Measurements from ENCODE around the gene PTPRT.

The PTPRT gene

GRCh38 chr20:42093542-42094440 is 1095.9 kb downstream of the PTPRT start:
- H3K9ac ChIP-seq (ENCODE audit: insufficient read length) = no peak overlapping the region
- DNase-seq (ENCODE audit: low read depth, low spot score) = no peak

GRCh38 chr20:42093041-42093440 is 1096.7 kb downstream of the PTPRT start:
- TF ChIP-seq POLR2AphosphoS5 (IDR thresholded peaks at IDR 0.05; ENCODE audit: borderline replicate concordance, low read depth, low read length) = no peak
- TF ChIP-seq EZH2 (IDR thresholded peaks at IDR 0.05) = no peak
- no peak for TF ChIP-seq FOXP2 (optimal IDR thresholded peaks at IDR 0.05; ENCODE audit: control extremely low read depth, extremely low read length, insufficient read depth)
- no peak overlapping the region for H3K4me3 ChIP-seq
- no peaks in the 10 kb centered on the region for H3K9me3 ChIP-seq (ENCODE audit: low read depth, low read length)
- no peaks in the 10 kb centered on the region for H3K36me3 ChIP-seq (ENCODE audit: insufficient read depth, low read length)
- DNase-seq (ENCODE audit: low read depth, low spot score) = no peak
- no peak overlapping the region for H3K9ac ChIP-seq (ENCODE audit: insufficient read length)
- no peak overlapping the region for H3K27ac ChIP-seq

More at GRCh38 chr20:42093542-42094440, 1095.9 kb downstream of the PTPRT start:
- no peaks in the 10 kb centered on the region for H3K9me3 ChIP-seq (ENCODE audit: low read depth, low read length)
- H3K4me3 ChIP-seq = no peak overlapping the region
- no peak for TF ChIP-seq EZH2 (IDR thresholded peaks at IDR 0.05)
- TF ChIP-seq POLR2AphosphoS5 (IDR thresholded peaks at IDR 0.05; ENCODE audit: borderline replicate concordance, low read depth, low read length) = no peak
- no peak for TF ChIP-seq FOXP2 (optimal IDR thresholded peaks at IDR 0.05; ENCODE audit: control extremely low read depth, extremely low read length, insufficient read depth)
- H3K27ac ChIP-seq = no peak overlapping the region
- no peaks in the 10 kb centered on the region for H3K36me3 ChIP-seq (ENCODE audit: insufficient read depth, low read length)

- no peak for DNase-seq (ENCODE audit: low read depth, low spot score)
- Histone ChIP-seq H3K27ac (no peak overlapping the region), H3K36me3 (ENCODE audit: insufficient read depth, low read length) (no peaks in the 10 kb centered on the region), H3K9me3 (ENCODE audit: low read depth, low read length) (no peaks in the 10 kb centered on the region), H3K9ac (ENCODE audit: insufficient read length) (no peak overlapping the region), H3K4me3 (no peak overlapping the region)
- TF ChIP-seq EZH2 (IDR thresholded peaks at IDR 0.05) = no peak
- no peak for TF ChIP-seq FOXP2 (optimal IDR thresholded peaks at IDR 0.05; ENCODE audit: control extremely low read depth, extremely low read length, insufficient read depth)
- TF ChIP-seq POLR2AphosphoS5 (IDR thresholded peaks at IDR 0.05; ENCODE audit: borderline replicate concordance, low read depth, low read length) = no peak
Observed at GRCh38 chr20:42085366-42085765, 1104.3 kb downstream of the PTPRT start.

- H3K27ac ChIP-seq = no peak overlapping the region
- TF ChIP-seq FOXP2 (optimal IDR thresholded peaks at IDR 0.05; ENCODE audit: control extremely low read depth, extremely low read length, insufficient read depth) = no peak
- TF ChIP-seq EZH2 (IDR thresholded peaks at IDR 0.05) = no peak
- TF ChIP-seq POLR2AphosphoS5 (IDR thresholded peaks at IDR 0.05; ENCODE audit: borderline replicate concordance, low read depth, low read length) = no peak
- H3K9me3 ChIP-seq (ENCODE audit: low read depth, low read length) = no peaks in the 10 kb centered on the region
- H3K36me3 ChIP-seq (ENCODE audit: insufficient read depth, low read length) = no peaks in the 10 kb centered on the region
- H3K9ac ChIP-seq (ENCODE audit: insufficient read length) = no peak overlapping the region
- H3K4me3 ChIP-seq = no peak overlapping the region
- DNase-seq (ENCODE audit: low read depth, low spot score) = no peak
Observed at GRCh38 chr20:42083280-42083679, 1106.4 kb downstream of the PTPRT start.

DNA sequence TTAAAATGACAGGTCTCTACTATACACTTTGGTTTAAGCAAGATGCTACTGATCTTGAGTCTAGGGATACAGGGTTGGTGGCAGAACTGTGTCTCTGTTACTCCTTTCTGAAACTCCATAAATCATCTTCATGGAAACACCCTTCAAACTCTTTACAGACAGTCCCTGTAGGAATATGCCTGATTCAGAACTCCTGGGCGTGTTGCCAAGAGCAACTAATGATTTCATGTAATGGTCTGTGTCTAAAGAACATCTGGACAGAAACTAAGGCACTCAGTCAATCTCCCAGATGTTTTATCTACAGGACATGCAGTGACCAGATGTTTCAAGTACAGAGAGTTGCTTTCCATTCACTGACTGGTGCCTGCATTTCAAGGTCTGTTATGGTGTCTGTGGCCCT is 1107.1 kb downstream of the PTPRT start:
- no peaks in the 10 kb centered on the region for H3K36me3 ChIP-seq (ENCODE audit: insufficient read depth, low read length)
- H3K9me3 ChIP-seq (ENCODE audit: low read depth, low read length) = no peaks in the 10 kb centered on the region
- no peak overlapping the region for H3K4me3 ChIP-seq
- no peak overlapping the region for H3K9ac ChIP-seq (ENCODE audit: insufficient read length)
- DNase-seq (ENCODE audit: low read depth, low spot score) = no peak
- TF ChIP-seq FOXP2 (optimal IDR thresholded peaks at IDR 0.05; ENCODE audit: control extremely low read depth, extremely low read length, insufficient read depth) (no peak), EZH2 (IDR thresholded peaks at IDR 0.05) (no peak), POLR2AphosphoS5 (IDR thresholded peaks at IDR 0.05; ENCODE audit: borderline replicate concordance, low read depth, low read length) (no peak)
- H3K27ac ChIP-seq = no peak overlapping the region

GRCh38 chr20:42080956-42081355 is 1108.8 kb downstream of the PTPRT start:
- no peaks in the 10 kb centered on the region for H3K9me3 ChIP-seq (ENCODE audit: low read depth, low read length)
- no peak overlapping the region for H3K27ac ChIP-seq
- no peaks in the 10 kb centered on the region for H3K36me3 ChIP-seq (ENCODE audit: insufficient read depth, low read length)
- TF ChIP-seq EZH2 (IDR thresholded peaks at IDR 0.05) (no peak), FOXP2 (optimal IDR thresholded peaks at IDR 0.05; ENCODE audit: control extremely low read depth, extremely low read length, insufficient read depth) (no peak), POLR2AphosphoS5 (IDR thresholded peaks at IDR 0.05; ENCODE audit: borderline replicate concordance, low read depth, low read length) (no peak)
- H3K9ac ChIP-seq (ENCODE audit: insufficient read length) = no peak overlapping the region
- no peak overlapping the region for H3K4me3 ChIP-seq
- no peak for DNase-seq (ENCODE audit: low read depth, low spot score)

DNA sequence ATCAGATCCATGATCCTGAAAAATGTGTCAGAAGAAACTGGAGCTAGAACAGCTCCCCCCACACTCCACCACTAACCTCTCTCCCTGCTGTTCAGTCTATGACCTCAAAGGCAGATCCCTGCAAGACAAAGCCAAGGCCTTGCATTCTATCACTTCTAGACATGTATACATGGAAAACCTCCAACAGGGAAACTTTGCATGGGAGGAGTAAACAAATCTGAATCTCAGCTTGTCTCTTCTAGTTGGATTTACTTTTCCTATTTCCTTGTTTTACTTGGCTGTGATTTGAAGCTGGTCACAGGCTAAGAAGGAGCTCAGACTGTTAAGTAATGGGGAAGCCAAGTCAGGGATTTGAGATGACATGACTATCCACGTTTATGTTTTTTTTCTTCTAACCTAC is 1114.8 kb downstream of the PTPRT start:
- H3K4me3 ChIP-seq = no peak overlapping the region
- H3K27ac ChIP-seq = no peak overlapping the region
- H3K9me3 ChIP-seq (ENCODE audit: low read depth, low read length) = no peaks in the 10 kb centered on the region
- H3K36me3 ChIP-seq (ENCODE audit: insufficient read depth, low read length) = no peaks in the 10 kb centered on the region
- DNase-seq (ENCODE audit: low read depth, low spot score) = no peak
- H3K9ac ChIP-seq (ENCODE audit: insufficient read length) = no peak overlapping the region
- TF ChIP-seq POLR2AphosphoS5 (IDR thresholded peaks at IDR 0.05; ENCODE audit: borderline replicate concordance, low read depth, low read length) (no peak), FOXP2 (optimal IDR thresholded peaks at IDR 0.05; ENCODE audit: control extremely low read depth, extremely low read length, insufficient read depth) (no peak), EZH2 (IDR thresholded peaks at IDR 0.05) (no peak)

GRCh38 chr20:42067596-42067995 is 1122.1 kb downstream of the PTPRT start:
- Histone ChIP-seq H3K27ac (no peak overlapping the region), H3K9ac (ENCODE audit: insufficient read length) (no peak overlapping the region), H3K36me3 (ENCODE audit: insufficient read depth, low read length) (no peaks in the 10 kb centered on the region), H3K9me3 (ENCODE audit: low read depth, low read length) (no peaks in the 10 kb centered on the region), H3K4me3 (no peak overlapping the region)
- TF ChIP-seq FOXP2 (optimal IDR thresholded peaks at IDR 0.05; ENCODE audit: control extremely low read depth, extremely low read length, insufficient read depth) (no peak), POLR2AphosphoS5 (IDR thresholded peaks at IDR 0.05; ENCODE audit: borderline replicate concordance, low read depth, low read length) (no peak), EZH2 (IDR thresholded peaks at IDR 0.05) (no peak)
- no peak for DNase-seq (ENCODE audit: low read depth, low spot score)
